AG04449 (cell line): ENCODE results near the gene TMEM121.
"Not testable (repeated sequence)": the region's sequence is repeated elsewhere in the genome, so short reads cannot be mapped to it uniquely, and the experiment has no call there.

Experiments
- CTCF ChIA-PET: fragments of 350-600 bp; formaldehyde crosslinking; extraction: SDS; loops from one replicate; lab custom pipeline; 2021; ENCODE audit warnings: antibody characterized with exemption; lab: Yijun Ruan, JAX
- POLR2A ChIA-PET: fragments of 400-600, 350-600 bp; formaldehyde crosslinking; extraction: SDS; loops from one replicate; lab custom pipeline; 2020; ENCODE audit warnings: antibody characterized with exemption, inconsistent platforms; lab: Yijun Ruan, JAX
- DNase-seq: peaks from one replicate; pipeline ENCODE4 v3.0.0-alpha.2; 2010; ENCODE audit warnings: low read depth, low spot score
- H3K4me3 ChIP-seq: 2 replicates; pipeline ENCODE4 v1.5.1; 2011; ENCODE audit warnings: low read depth, mild to moderate bottlenecking, control low read depth, low read length
- CTCF ChIP-seq: IDR thresholded peaks from one replicate; pipeline ENCODE4 v1.5.1; 2011; ENCODE audit warnings: mild to moderate bottlenecking, moderate library complexity, low read length, control low read depth, inconsistent platforms; ENCODE audit not compliant: insufficient read depth; ENCODE audit errors: missing control alignments

Gene TMEM121

GRCh38 chr14:105576525-105577088 is 50.2 kb downstream of the TMEM121 start:
- no peak for DNase-seq
- H3K4me3 ChIP-seq, result no peak overlapping the region
- no peak for TF ChIP-seq CTCF
- ChIA-PET POLR2A (no interaction called here), CTCF (no interaction called here)

- no peak for DNase-seq
- POLR2A ChIA-PET, result no interaction called here
- no peak for TF ChIP-seq CTCF
- CTCF ChIA-PET, result no interaction called here
- H3K4me3 ChIP-seq, result no peak overlapping the region
These were observed 51.0 kb downstream of the TMEM121 start for GRCh38 chr14:105577314-105577861.

GRCh38 chr14:105578070-105578469 is 51.7 kb downstream of the TMEM121 start:
- ChIA-PET CTCF (no interaction called here), POLR2A (no interaction called here)
- no peak for TF ChIP-seq CTCF
- H3K4me3 ChIP-seq, result no peak overlapping the region
- DNase-seq, result no peak

GRCh38 chr14:105579221-105579620 is 52.8 kb downstream of the TMEM121 start:
- H3K4me3 ChIP-seq, CTCF ChIA-PET, POLR2A ChIA-PET, DNase-seq: not testable (repeated sequence)
